ENCODE results near the gene RAF1.
A peak's percentile ranks its signal among the peaks of the same experiment; 100 is the strongest.

The RAF1 gene

DNA sequence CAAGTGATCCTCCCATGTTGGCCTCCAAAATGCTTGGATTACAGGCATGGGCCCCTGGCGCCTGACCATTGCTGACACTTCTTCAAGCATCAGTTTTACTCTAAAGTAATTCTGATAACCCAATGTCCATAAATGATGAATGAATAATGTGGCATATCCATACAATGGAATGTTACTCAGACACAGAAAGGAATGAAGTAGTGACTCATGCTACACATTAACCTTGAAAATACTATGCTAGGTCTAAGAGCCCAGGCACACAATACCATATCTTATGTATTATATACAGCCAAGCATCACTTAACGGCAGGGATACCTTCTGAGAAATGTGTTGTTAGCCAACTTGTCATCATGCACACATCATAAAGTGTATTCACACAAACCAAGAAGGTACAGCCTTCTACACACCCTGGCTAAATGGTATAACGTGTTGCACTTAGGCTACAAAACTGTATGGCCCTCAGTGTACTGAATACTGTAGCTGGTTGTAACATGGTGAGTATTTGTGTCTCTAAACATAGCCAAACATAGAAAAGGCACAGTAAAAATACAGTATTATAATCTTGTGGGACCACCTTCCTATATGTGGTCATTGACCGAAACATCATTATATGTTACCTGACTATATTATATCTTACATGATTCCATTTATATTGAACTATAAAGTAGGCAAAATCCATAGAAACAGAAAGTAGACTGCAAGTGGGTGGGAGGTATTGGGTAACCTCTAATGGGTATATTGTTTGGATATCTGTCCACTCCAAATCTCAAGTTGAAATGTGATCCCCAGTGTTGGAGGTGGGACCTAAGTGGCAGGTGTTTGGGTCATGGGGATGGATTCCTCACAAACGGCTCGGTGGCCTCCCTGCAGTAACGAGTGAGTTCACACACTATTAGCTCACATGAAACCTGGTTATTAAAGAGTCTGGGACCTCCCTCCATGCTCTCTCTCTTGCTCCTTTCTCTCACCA is 75.6 kb downstream of the RAF1 start:
- peak; percentile 79 for DNase-seq

DNA sequence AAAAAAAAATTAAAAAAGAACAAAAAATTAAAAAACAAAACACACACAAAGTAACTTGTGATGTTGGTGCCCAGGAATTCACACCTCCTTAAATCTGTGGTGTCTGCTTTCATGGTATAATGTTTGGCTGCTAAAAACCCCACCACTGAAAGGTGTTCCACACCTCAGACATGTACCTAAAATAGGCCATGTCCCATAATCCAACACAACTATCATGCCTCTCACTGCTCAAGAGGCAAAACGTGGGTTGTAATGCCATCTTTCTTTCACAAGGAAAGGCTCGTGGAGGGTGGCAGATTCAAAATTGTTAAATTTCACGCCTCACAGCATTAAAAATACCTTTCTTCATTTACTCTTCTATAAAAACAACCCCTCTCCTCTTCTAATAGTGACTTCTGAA is 77.5 kb downstream of the RAF1 start:
- DNase-seq: no peak

DNA sequence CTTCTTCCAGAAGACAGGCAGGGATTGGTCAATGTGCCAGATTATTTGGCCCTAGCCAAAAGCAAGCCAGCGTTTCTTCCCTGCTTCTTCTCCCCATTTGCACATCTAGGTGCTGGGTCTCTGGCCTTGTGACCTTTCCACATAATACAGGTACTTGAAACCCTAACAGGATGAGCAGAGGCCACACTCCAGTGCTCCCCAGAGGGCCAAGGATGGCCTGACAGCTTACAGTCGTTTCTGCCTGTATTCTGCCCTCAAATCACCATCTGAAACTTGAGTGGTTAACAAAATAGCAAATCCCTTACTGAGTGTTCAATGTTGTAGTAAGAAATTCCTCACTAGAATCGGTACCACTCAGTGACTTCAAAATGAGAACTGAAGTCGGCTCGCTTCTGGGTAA is 77.9 kb downstream of the RAF1 start:
- no peak for DNase-seq

DNA sequence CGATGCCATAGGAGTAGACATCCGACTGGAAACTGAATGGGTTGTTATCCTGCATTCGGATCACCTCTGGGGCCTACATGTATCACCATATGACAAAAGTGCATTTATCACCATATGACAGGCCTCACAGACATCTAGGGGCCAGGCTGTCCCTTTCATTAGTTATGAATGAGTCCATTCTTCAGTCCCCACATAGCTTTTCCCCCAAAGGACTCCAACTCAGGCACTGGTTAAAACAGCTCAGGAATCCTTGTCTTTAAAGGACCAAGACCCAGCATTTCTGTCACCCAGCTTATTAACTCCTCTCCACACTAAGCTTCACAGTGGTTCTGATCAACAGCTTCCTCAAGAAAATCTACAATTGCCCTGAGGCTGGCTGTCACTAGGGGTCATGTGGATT is 78.7 kb downstream of the RAF1 start:
- DNase-seq: no peak

DNA sequence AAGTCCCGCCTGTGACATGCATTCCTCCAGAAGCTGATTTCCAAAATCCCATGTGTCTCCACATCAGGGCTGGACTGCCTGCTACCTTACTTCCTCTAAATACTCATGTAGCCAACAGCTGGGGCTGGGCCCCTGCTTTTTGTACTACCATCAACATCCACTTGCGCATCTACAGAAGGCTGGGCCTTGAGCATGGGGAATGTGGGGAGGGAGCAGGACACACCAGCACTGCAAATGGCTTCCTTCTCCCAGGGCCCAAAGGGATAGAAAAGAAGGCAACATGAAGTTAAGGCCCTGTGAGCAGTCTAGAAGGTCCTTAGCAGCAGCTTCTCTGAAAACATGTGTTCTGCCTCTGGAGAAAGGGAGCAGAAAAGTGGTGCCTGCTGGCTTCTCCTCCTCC is 79.8 kb downstream of the RAF1 start:
- DNase-seq: no peak

DNA sequence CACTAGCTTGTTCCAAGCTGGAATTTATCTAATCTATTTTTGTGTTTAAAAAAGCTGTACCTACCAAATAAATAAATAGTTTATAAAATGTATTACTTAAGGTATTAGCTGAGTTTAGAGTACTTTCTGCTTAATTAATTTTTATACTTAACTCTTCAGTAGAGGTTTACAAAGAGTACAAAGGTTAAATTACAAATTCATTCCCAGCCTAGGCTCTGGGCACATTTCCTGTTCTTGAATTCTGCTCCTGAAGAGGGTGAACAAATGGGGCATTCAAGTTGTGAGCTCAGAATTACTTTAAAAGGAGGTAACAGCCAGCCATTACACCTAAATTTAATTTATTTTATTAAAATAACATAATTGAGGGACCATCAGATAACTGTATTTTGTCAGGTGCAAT is 80.6 kb downstream of the RAF1 start:
- DNase-seq: no peak

DNA sequence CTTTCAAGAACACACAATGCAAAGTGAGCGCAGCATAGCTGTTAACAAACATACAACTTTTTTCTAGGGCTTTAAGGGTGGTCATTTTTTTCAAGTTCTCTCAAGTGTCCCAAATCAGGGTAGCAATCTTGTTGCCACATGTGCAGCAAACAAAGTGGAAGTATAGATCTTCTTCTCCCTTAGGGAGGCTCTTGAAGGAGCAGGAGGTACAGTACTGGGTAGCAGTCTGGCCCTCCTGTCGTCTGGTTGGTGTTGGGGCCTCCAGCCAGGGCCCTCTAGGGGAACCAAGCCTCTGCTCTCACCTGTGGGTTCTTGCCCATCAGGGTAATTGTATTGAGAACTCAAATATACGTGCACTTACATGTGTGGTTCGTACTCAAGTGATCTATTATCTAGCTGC is 81.2 kb downstream of the RAF1 start:
- DNase-seq: no peak

DNA sequence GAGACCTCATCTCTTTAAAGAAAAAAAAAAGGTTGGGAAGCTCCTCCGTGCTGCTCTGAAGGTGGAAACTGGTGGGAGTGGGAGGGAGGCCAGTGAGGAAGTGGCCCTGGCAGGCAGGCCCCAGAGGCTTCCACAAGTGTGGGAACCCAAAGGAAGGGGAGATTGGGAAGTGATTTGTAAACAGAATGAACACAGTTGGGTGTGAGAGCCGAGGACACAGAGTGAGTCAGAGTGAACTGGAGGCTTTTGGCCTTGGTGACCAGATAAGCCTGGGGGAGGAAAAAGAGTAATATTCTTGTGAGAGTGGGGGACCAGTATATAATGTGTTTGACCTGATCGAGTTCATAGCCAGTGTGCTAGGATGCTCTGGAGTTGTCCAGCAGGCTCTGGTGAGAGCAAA is 84.0 kb downstream of the RAF1 start:
- DNase-seq: no peak

DNA sequence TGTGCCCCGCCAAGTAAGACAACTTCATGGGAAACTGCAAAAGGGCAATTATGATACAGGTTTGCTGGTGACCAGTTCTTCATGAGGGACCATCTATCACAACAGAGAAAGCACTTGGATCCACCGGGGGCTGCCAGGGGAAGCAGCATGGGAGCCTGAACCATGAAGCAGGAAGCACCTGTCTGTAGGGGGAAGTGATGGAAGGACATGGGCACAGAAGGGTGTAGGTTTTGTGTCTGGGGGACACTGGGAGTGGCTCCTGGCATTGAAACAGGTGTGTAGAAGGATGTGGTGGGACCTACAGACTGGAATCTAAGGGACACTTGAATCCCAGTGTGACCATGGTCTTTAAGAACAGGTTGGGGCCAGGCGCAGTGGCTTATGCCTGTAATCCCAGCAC is 84.5 kb downstream of the RAF1 start:
- no peak for DNase-seq

DNA sequence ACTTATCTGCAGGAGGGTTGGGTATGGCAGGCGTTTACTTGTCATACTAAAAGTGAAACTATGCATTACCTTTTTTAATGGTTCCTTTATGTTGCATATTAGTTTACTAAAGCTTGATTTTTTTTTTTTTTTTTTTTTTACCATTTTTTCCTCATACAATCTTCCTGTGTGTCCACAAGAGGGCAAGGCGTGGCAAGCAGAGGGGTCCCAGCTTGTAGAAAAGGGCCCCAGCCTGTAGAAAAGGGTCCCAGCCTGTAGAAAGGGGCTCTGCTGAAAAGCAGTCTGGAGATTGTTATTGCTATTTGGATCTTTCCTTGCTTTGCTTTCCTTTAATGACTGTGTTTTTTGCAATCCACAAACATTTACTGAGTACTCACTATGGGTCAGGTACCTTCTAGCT is 85.2 kb downstream of the RAF1 start:
- no peak for DNase-seq

DNA sequence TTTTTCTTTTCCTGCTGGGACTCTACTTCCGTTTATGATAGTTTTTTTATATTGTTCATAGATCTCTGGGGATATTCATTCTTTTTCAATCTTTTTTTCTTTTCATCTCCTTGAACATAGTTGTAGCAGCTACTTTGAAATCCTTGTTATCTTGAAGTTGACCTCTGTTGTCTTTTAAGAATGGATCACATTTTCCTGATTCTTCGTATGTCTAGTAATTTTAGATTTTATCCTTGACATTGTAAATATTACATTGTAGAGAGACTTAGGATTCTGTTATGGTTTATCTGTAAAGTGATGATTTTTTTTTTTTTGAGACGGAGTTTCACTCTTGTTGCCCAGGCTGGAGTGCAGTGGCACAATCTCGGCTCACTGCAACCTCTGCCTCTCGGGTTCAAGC is 86.5 kb downstream of the RAF1 start:
- DNase-seq: no peak

DNA sequence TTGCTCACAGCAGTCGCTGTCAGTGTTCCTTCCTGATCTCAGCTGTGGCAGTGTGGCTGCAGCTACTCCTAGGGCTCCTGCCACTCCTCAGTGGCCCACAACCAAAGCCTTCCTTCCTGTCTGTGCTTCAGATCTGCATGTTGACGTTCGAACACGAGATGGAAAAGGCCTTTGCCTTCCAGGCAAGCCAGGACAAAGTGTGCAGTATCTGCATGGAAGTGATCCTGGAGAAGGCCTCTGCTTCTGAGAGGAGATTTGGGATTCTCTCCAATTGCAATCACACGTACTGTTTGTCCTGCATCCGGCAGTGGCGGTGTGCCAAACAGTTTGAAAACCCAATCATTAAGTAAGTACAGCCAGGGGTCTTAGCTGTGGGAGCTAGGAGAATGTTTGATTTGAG is 89.3 kb downstream of the RAF1 start:
- DNase-seq: no peak

DNA sequence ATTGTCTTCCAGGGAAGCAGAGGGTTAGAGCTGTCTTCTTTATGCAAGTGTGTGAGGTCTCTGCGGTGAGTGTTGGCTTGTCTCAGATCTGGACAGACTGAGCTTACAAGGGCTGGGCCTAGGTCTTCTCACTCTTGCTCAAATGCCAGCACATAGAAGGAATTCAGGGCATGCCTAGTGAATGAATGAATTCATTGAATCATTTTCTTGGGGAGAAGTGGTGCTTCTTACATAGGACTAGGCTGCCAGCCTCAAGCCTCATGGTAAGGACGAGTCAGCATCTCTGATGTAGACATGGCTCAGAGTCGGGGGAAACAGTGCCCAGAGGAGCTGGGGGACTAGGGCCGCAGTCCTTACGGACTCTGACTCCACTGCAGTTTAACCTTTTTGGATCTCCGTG is 89.8 kb downstream of the RAF1 start:
- DNase-seq: no peak

DNA sequence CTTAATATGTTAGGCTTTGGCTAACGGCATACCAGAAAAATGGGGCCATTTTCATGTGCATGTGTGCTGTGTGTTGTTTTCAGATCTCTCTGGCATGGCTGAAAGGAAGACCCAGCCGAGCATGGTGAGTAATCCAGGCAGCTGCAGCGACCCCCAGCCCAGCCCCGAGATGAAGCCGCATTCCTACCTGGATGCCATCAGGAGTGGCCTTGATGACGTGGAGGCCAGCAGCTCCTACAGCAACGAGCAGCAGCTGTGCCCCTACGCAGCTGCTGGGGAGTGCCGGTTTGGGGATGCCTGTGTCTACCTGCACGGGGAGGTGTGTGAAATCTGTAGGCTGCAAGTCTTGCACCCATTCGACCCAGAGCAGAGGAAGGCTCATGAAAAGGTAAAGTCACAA is 91.9 kb downstream of the RAF1 start:
- DNase-seq: no peak

DNA sequence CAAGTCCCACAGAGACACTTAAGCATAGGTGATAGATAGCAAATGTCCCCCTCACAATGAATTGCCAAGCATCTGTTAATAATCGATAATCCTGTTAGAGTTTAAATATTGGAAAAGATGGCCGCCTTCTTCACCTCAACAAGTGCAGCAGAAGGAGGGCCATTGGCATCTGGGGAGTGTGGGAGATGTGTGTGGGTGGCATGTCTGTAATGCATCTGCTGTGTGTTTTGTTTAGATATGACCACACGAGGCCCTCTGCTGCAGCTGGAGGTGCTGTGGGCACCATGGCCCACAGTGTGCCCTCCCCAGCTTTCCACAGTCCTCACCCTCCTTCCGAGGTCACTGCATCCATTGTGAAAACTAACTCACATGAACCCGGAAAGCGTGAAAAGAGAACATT is 94.1 kb downstream of the RAF1 start:
- no peak for DNase-seq

DNA sequence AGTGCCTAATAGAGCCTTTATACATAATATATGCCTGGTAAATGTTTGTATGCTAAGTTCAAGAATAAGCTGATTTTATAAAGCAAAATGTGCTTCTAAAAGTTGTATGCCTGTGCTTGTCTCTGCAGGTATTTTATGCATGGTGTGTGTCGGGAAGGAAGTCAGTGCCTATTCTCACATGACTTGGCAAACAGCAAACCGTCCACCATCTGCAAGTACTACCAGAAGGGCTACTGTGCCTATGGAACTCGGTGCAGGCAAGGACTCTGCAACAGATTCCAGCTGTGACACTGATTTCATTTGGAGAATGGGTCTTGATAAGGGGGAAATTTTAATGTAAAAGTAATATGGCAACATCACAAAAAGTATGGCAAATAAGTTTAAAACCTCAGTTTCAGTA is 95.2 kb downstream of the RAF1 start:
- DNase-seq: no peak

DNA sequence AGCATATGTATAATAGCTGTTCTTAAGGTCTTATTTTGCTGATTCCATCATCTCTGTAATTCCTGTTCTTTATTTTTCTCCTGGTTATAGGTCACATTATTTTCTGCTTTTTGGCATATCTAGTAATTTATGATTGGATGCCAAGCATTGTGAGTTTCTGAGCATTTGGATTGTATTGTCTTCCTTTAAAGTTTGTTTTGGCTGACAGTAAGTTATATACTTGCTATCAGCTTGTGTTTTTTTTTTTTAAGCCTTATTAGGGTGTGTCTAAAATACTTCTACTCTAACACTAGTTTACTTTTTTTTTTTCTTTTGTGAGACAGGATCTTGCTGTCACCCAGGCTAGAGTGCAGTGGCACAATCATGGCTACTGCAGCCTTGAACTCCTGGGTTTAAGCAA is 96.9 kb downstream of the RAF1 start:
- no peak for DNase-seq

DNA sequence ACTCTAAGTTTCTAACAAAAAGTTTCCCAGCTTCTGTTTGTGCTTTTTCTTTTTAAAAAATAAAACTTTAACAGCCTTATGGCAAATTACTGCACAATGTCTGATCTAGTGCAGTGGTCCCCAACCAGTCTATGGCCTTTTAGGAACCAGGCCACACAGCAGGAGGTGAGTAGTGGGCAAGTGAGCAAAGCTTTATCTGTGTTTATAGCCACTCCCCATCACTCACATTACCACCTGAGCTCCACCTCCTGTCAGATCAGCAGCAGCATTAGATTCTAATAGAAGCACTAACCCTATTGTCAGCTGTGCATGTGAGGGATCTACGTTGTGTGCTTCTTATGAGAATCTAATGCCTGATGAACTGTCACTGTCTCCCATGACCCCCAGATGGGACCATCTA is 101.5 kb downstream of the RAF1 start:
- DNase-seq: no peak

DNA sequence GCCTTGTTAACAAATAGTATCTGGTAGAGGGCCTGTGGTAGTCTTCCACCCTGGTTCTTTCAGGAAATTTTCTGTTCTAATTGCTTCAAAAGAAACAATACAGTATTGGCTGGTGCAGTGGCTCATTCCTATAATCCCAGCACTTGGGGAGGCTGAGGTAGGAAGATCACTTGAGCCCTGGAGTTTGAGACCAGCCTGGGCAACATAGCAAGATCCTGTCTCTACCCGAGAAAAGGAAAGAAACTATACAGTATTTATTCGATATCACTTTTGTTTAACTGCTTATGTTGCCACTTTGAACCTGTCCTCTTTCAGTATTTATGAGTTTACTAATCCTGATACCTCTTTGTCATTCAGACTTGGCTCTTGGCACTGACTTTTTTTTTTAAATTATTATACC is 102.5 kb downstream of the RAF1 start:
- DNase-seq: no peak

DNA sequence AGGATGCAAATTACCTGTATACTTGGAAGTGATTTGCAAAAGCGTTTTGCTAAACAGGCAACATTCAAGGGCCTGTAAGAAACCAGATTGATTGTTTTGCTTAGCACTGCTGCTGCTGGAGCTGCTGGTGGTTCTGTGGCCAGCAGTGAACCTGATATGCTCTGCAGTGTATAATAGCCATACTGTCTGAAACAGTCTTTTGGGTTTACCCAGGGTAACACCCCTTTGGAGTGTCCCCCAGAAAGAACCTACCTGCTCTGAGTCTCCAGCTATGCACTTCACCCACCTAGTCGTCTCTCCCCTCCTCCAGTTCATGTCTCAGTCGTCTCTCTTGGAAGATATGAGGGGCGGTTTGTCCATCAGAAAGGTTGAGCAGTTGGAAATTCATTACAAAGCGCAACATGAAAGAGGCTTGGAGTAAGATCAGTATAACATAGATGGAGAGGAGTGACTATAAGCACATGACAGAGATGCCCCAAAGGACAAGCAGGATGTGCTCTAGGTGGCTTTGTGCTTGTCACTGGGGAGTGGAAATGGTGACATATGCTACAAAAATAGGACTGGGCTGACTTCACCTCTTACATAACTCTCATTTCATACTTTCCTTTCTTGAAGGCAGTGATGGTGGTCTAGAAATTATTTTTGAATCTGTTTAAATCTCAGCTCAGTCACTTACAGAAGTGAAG is 103.3 kb downstream of the RAF1 start:
- no peak for DNase-seq

DNA sequence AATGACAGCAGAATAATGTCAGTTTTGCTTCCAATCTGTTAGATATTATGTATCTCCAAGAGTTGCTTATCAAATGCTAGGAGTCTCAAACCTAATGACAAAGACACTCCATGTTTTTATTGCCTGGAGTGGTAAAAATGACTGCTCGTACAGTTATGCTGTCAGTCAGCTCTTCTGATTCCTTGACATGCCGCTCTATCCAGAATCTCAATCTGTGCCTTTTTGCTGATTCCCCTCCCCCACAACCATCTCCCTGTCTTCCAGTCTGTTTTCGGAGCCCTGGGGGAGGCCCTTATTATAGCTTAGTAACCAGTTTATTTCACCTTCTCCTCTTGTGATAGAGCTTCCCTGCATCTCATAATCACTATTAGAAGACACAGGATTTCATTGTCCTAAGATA is 104.4 kb downstream of the RAF1 start:
- DNase-seq: no peak

DNA sequence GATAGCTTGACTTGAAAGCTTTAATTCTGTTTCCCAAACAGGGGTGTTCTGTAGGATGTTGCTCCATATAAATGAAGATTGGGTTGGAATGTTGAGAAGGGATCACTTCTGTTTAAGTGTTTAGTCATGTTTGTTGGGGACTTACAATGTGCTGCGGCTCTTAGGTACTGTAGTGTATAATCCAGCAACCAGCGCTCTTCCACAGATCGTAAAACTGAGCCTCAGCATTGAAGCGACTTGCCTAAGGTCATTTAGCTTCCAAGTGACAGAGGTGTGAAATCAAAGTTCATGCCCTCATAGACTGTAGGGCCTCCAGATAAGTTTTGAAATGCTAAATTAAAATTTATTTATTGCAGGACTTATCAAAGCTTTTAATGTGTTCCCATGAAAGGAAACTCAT is 105.2 kb downstream of the RAF1 start:
- no peak for DNase-seq

DNA sequence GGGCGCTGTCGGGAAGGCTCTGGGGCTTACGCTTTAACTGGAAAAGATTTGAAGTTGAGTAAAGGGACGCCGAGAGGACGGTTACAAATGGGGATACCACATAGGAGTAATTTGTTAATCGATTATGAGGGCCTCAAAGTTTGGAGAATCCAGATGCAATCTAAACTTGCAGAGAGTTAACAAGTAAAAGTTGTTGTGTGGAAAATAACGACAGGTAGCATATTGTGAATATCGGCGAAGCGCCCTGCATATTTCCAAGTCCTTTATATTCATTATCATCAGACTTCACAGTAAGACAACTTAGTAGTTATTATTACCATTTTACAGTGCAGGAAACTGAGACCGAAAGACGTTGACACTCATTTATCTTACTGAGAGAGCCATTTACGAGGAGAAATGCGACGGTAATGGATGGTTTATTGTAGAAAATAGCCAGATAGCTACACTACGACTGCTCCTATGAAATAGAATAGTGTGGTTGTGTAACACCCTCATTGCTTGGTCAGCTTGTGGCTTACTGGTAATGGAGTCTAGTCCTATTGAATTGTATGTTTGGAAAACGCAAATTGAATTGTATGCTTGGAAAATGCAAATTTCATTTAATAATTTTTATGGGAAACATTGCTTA is 106.3 kb downstream of the RAF1 start:
- peak; percentile 12 for DNase-seq
